Hepatocyte (in vitro differentiated cells): ENCODE results near the gene CELA1.

Experiments used
- CTCF ChIP-seq: fragments of 200-600 bp; sonication (generic); IDR thresholded peaks from 2 replicates; pipeline ENCODE4 v1.5.1; 2016; ENCODE audit warnings: antibody characterized with exemption, mild to moderate bottlenecking; ENCODE audit not compliant: poor library complexity
- EZH2 ChIP-seq: fragments of 200-600 bp; sonication (generic); IDR thresholded peaks from 2 replicates; pipeline ENCODE4 v1.6.1; 2016; ENCODE audit warnings: antibody characterized with exemption, mild to moderate bottlenecking, borderline replicate concordance
- EZH2phosphoT487 ChIP-seq: fragments of 200-600 bp; sonication (generic); IDR thresholded peaks from one replicate; pipeline ENCODE4 v1.6.1; 2018; ENCODE audit warnings: antibody characterized with exemption, mild to moderate bottlenecking, low read depth, moderate library complexity; ENCODE audit not compliant: unreplicated experiment, severe bottlenecking

GRCh38 chr12:51343201-51343600, 3.3 kb downstream of the CELA1 start:
- TF ChIP-seq CTCF (no peak), EZH2 (no peak), EZH2phosphoT487 (no peak)
